ENCODE data around the gene TMEM11. TPM values are rescaled to one million over a fixed set of nuclear protein-coding genes. Genes with fewer than 3 reads are reported as not detected.
"Not testable (repeated sequence)": the region's sequence is repeated elsewhere in the genome, so short reads cannot be mapped to it uniquely, and the experiment has no call there.

The TMEM11 gene
- total RNA-seq, 1 experiment from 2014 or later = 32.5 TPM

GRCh38 chr17:21228111-21228510, 14.2 kb upstream of the TMEM11 start:
- Histone ChIP-seq H3K27ac (ENCODE audit: insufficient read length, low read depth, low read length) (no peak overlapping the region), H3K79me1 (ENCODE audit: insufficient read depth, low read depth, low read length, poor library complexity, severe bottlenecking) (no peaks in the 10 kb centered on the region), H3K56ac (ENCODE audit: insufficient read length, low read depth, low read length) (no peak overlapping the region), H2BK5ac (ENCODE audit: insufficient read length, low read length) (no peak overlapping the region), H3K4ac (ENCODE audit: low read depth, low read length) (no peak overlapping the region), H3K9me3 (ENCODE audit: control insufficient read depth, low read depth, low read length) (no peaks in the 10 kb centered on the region), H3K23me2 (ENCODE audit: insufficient read length, low read depth, low read length, poor library complexity, severe bottlenecking) (no peaks in the 10 kb centered on the region), H3K4me1 (ENCODE audit: insufficient read depth, low read length) (no peaks in the 10 kb centered on the region), H2BK20ac (ENCODE audit: low read depth, low read length, poor library complexity, severe bottlenecking) (no peak overlapping the region), H4K20me1 (ENCODE audit: control insufficient read depth, insufficient read depth, insufficient read length) (no peaks in the 10 kb centered on the region), H2BK15ac (ENCODE audit: low read depth, low read length) (no peak overlapping the region; the same call in 1 of the 2 replicates), H2BK120ac (ENCODE audit: low read depth, low read length, poor library complexity, severe bottlenecking) (no peak overlapping the region), H2AK5ac (ENCODE audit: insufficient read length, low read length) (no peak overlapping the region), H2BK12ac (ENCODE audit: insufficient read length, low read depth, low read length) (no peak overlapping the region), H2AFZ (ENCODE audit: low read length) (no peak overlapping the region), H3T11ph (ENCODE audit: low read length) (no peak overlapping the region), H3K18ac (ENCODE audit: insufficient read length, low read depth, low read length) (no peak overlapping the region), H3K27me3 (ENCODE audit: insufficient read depth, low read length) (no peaks in the 10 kb centered on the region), H3K4me2 (ENCODE audit: insufficient read depth, insufficient read length, low read length) (no peak overlapping the region), H3K79me2 (ENCODE audit: insufficient read depth, low read length) (no peaks in the 10 kb centered on the region), H3K9ac (ENCODE audit: extremely low read depth, insufficient read length, low read length) (no peak overlapping the region), H3K23ac (ENCODE audit: insufficient read length, low read depth, low read length) (no peak overlapping the region), H4K5ac (ENCODE audit: insufficient read length, low read depth, low read length) (no peak overlapping the region), H3K14ac (ENCODE audit: insufficient read depth, low read length) (no peak overlapping the region), H4K91ac (ENCODE audit: insufficient read length, low read depth, low read length) (no peak overlapping the region), H4K8ac (replicated peaks; ENCODE audit: insufficient read length, low read depth, low read length) (no peak overlapping the region)
- WGBS (ENCODE audit: extremely low coverage, insufficient read length, low lambda C conversion rate) = no CpG with 5 or more reads among the region's 4 CpGs
- peaks cover 3% of the 10 kb centered on the region in 2 experiments; a peak in 3 of 4 replicates for H3K4me1 Mint-ChIP-seq
- 0 out of 7 replicates have a peak overlapping the region, but pooled peaks of 1 of the 3 experiments have one; percentile 26 for H3K27ac Mint-ChIP-seq
- H3K9me3 Mint-ChIP-seq = peaks cover 0 to 4% of the 10 kb centered on the region in 2 experiments; a peak in 1 of 5 replicates
- TF ChIP-seq CTCF (conservative IDR thresholded peaks at IDR 0.05) = no peak
- H3K27me3 Mint-ChIP-seq (ENCODE audit: low read depth) = peaks cover 7% of the 10 kb centered on the region
- H3K36me3 Mint-ChIP-seq (ENCODE audit: insufficient read depth in 1 of 3, low read depth in 3 of 3) = no peaks in the 10 kb centered on the region; a peak in 1 of 7 replicates
- no peak overlapping the region for H3K4me3 Mint-ChIP-seq
- no peak for DNase-seq

- H4K5ac ChIP-seq (ENCODE audit: insufficient read length, low read depth, low read length); H3T11ph ChIP-seq (ENCODE audit: low read length); H3K79me2 ChIP-seq (ENCODE audit: insufficient read depth, low read length); H2BK12ac ChIP-seq (ENCODE audit: insufficient read length, low read depth, low read length); H3K4ac ChIP-seq (ENCODE audit: low read depth, low read length); H2AK5ac ChIP-seq (ENCODE audit: insufficient read length, low read length); H3K4me2 ChIP-seq (ENCODE audit: insufficient read depth, insufficient read length, low read length); H3K4me1 Mint-ChIP-seq; H3K79me1 ChIP-seq (ENCODE audit: insufficient read depth, low read depth, low read length, poor library complexity, severe bottlenecking); H3K9ac ChIP-seq (ENCODE audit: extremely low read depth, insufficient read length, low read length); H3K27me3 Mint-ChIP-seq (ENCODE audit: low read depth); H3K27ac Mint-ChIP-seq; DNase-seq; H2BK20ac ChIP-seq (ENCODE audit: low read depth, low read length, poor library complexity, severe bottlenecking); H2BK15ac ChIP-seq (ENCODE audit: low read depth, low read length); H2BK5ac ChIP-seq (ENCODE audit: insufficient read length, low read length); H4K91ac ChIP-seq (ENCODE audit: insufficient read length, low read depth, low read length); H3K56ac ChIP-seq (ENCODE audit: insufficient read length, low read depth, low read length); H4K8ac ChIP-seq (replicated peaks; ENCODE audit: insufficient read length, low read depth, low read length); H3K27me3 ChIP-seq (ENCODE audit: insufficient read depth, low read length); H2AFZ ChIP-seq (ENCODE audit: low read length); H3K4me1 ChIP-seq (ENCODE audit: insufficient read depth, low read length); H3K4me3 Mint-ChIP-seq; H4K20me1 ChIP-seq (ENCODE audit: control insufficient read depth, insufficient read depth, insufficient read length); H3K36me3 Mint-ChIP-seq (ENCODE audit: insufficient read depth in 1 of 3, low read depth in 3 of 3); H3K9me3 Mint-ChIP-seq; H2BK120ac ChIP-seq (ENCODE audit: low read depth, low read length, poor library complexity, severe bottlenecking); H3K9me3 ChIP-seq (ENCODE audit: control insufficient read depth, low read depth, low read length); H3K27ac ChIP-seq (ENCODE audit: insufficient read length, low read depth, low read length); H3K18ac ChIP-seq (ENCODE audit: insufficient read length, low read depth, low read length); H3K14ac ChIP-seq (ENCODE audit: insufficient read depth, low read length); H3K23me2 ChIP-seq (ENCODE audit: insufficient read length, low read depth, low read length, poor library complexity, severe bottlenecking); H3K23ac ChIP-seq (ENCODE audit: insufficient read length, low read depth, low read length): not testable (repeated sequence)
- WGBS (ENCODE audit: extremely low coverage, insufficient read length, low lambda C conversion rate) = no CpG with 5 or more reads among the region's 11 CpGs
Measured at GRCh38 chr17:21227277-21227676, 13.3 kb upstream of the TMEM11 start.
